ENCODE data around the gene ZNF853. TPM values are rescaled to one million over a fixed set of nuclear protein-coding genes. Genes with fewer than 3 reads are reported as not detected.

Gene ZNF853
- polyA plus RNA-seq, 1 experiment = 2.0 TPM

DNA sequence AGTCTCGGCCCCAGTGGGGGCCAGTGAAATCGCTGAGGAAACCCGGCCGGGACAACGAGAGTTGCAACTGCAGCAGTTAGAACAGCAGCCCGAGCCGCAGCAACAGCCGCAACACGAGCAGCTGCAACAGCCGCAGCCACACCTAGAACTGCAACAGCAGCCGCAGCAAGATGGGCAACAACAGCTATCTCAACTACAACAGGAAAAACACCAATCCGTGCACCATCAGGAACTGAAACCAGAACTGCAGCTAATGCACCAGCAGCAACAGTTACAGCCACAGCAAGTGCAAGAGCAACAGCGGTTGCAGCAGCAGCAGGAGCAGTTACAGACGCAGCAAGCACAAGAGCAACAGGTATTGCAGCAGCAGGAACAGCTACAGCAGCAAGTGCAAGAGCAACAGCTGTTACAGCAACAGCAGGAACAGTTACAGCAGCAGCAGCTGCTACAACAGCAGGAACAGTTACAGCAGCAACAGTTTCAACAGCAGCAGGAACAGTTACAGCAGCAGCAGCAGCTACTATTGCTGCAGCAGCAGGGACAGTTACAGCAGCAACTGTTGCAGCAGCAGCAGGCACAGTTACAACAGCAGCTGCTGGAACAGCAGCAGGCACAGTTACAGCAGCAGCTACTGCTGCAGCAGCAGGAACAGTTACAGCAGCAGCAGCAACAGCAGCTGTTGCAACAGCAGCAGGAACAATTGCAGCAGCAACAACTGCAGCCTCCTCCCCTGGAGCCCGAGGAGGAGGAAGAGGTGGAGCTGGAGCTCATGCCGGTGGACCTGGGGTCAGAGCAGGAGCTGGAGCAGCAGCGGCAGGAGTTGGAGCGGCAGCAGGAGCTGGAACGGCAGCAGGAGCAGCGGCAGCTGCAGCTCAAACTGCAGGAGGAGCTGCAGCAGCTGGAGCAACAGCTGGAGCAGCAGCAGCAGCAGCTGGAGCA is 6.1 kb downstream of the ZNF853 start:
- TF ChIP-seq, protein P1, sequence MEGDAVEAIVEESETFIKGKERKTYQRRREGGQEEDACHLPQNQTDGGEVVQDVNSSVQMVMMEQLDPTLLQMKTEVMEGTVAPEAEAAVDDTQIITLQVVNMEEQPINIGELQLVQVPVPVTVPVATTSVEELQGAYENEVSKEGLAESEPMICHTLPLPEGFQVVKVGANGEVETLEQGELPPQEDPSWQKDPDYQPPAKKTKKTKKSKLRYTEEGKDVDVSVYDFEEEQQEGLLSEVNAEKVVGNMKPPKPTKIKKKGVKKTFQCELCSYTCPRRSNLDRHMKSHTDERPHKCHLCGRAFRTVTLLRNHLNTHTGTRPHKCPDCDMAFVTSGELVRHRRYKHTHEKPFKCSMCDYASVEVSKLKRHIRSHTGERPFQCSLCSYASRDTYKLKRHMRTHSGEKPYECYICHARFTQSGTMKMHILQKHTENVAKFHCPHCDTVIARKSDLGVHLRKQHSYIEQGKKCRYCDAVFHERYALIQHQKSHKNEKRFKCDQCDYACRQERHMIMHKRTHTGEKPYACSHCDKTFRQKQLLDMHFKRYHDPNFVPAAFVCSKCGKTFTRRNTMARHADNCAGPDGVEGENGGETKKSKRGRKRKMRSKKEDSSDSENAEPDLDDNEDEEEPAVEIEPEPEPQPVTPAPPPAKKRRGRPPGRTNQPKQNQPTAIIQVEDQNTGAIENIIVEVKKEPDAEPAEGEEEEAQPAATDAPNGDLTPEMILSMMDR (IDR thresholded peaks at IDR 0.05; ENCODE audit: insufficient read depth, low read depth, low read length) = no peak
- Histone ChIP-seq H3K36me3 (ENCODE audit: control insufficient read depth, insufficient read depth, low read length) (no peaks in the 10 kb centered on the region), H3K27me3 (ENCODE audit: control insufficient read depth, insufficient read depth, low read length) (peaks cover 5% of the 10 kb centered on the region; the same call in 1 of the 2 replicates), H3K4me3 (ENCODE audit: low read depth, low read length) (no peak overlapping the region)
- ChIA-PET POLR2A (no interaction called here), CTCF (interaction anchor here (0.6 to 1.5 kb wide), 2 partner anchors 10 to 106 kb away, joined by 3 to 7 read pairs; no protein-coding TSS in a partner anchor)
- no peak for DNase-seq (ENCODE audit: low read depth)

DNA sequence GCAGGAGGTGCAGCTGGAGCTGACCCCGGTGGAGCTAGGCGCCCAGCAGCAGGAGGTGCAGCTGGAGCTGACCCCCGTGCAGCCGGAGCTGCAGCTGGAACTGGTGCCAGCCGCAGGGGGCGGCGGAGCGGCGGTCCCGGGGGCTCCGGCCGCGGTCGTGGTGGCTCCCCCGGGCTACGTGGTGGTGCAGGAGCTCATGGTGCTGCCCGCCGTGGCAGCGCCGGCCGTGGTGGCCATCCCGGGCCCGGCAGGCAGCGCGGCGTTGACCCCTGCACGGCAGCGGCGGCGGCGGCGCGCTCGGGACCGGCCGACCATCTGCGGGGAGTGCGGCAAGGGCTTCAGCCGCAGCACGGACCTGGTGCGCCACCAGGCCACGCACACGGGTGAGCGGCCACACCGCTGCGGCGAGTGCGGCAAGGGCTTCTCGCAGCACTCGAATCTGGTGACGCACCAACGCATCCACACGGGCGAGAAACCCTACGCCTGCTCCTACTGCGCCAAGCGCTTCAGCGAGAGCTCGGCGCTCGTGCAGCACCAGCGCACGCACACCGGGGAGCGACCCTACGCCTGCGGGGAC is 6.8 kb downstream of the ZNF853 start:
- ChIA-PET POLR2A (no interaction called here), CTCF (interaction anchor here (1.5 kb wide), 1 partner anchor 10 kb away, joined by 7 read pairs; no protein-coding TSS in a partner anchor)
- TF ChIP-seq, protein P1 (IDR thresholded peaks at IDR 0.05; ENCODE audit: insufficient read depth, low read depth, low read length) = no peak
- no peak for DNase-seq (ENCODE audit: low read depth)
- Histone ChIP-seq H3K27me3 (ENCODE audit: control insufficient read depth, insufficient read depth, low read length) (peaks cover 5% of the 10 kb centered on the region; the same call in 1 of the 2 replicates), H3K36me3 (ENCODE audit: control insufficient read depth, insufficient read depth, low read length) (no peaks in the 10 kb centered on the region), H3K4me3 (ENCODE audit: low read depth, low read length) (no peak overlapping the region)

DNA sequence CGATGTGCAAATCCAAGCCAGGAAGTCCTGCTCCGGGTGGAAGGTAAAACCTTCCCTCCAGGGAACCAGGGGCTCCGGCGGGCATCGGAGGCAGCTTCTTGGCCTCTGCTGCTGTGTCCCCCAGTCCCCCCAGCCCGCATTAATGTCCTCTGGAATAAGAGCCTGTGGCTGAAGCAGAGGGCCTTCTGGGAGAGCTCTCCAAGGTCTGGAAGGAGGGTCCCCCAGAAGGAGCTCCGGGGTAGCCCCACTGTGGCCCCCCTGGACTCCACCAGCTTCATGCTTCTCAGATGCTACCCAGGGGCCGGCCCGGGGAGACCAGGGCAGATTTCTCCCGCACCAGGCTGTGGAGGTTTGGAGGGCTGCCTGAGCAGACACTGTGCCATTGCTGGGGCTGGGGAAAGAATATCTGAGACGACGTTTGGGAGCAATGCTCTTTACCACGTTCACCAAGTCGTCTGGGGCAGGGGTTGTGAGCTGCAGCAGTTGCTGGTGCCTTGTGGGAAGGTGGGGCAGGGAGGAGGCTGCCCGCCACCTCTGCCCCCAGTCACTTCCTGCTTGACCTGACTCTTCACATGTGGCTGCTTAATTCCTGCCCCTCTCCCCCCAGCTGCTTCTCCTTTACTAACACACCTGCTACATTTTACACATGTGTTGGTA is 8.3 kb downstream of the ZNF853 start:
- TF ChIP-seq, protein P1 (IDR thresholded peaks at IDR 0.05; ENCODE audit: insufficient read depth, low read depth, low read length) = no peak
- CTCF ChIA-PET = no interaction called here

DNA sequence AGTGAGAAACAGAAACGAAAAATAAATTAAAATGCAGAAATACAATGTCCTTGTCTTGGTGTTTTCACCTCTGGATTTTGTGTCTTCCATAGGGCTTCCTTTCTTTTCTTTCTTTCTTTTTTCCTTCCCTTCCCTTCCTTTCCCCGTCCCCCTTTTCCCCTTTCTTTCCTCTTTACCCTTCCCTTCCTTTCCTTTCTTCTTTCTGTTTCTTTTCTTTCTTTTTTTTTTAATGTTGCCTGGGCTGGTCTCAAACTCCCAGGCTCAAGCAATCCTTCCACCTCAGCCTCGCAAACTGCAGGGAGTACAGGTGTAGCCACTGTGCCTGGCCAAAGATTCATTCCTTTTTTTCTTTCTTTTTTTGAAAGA is 8.8 kb downstream of the ZNF853 start:
- Histone ChIP-seq H3K4me3 (ENCODE audit: low read depth, low read length) (no peak overlapping the region), H3K27me3 (ENCODE audit: control insufficient read depth, insufficient read depth, low read length) (no peaks in the 10 kb centered on the region), H3K36me3 (ENCODE audit: control insufficient read depth, insufficient read depth, low read length) (no peaks in the 10 kb centered on the region)
- no peak for DNase-seq (ENCODE audit: low read depth)
- ChIA-PET CTCF (no interaction called here), POLR2A (no interaction called here)
- TF ChIP-seq, protein P1 (IDR thresholded peaks at IDR 0.05; ENCODE audit: insufficient read depth, low read depth, low read length) = no peak

More for the DNA sequence above, 8.3 kb downstream of the ZNF853 start:
- DNase-seq (ENCODE audit: low read depth) = no peak
- no peaks in the 10 kb centered on the region for H3K36me3 ChIP-seq (ENCODE audit: control insufficient read depth, insufficient read depth, low read length)
- POLR2A ChIA-PET = no interaction called here
- H3K27me3 ChIP-seq (ENCODE audit: control insufficient read depth, insufficient read depth, low read length) = no peaks in the 10 kb centered on the region
- no peak overlapping the region for H3K4me3 ChIP-seq (ENCODE audit: low read depth, low read length)

DNA sequence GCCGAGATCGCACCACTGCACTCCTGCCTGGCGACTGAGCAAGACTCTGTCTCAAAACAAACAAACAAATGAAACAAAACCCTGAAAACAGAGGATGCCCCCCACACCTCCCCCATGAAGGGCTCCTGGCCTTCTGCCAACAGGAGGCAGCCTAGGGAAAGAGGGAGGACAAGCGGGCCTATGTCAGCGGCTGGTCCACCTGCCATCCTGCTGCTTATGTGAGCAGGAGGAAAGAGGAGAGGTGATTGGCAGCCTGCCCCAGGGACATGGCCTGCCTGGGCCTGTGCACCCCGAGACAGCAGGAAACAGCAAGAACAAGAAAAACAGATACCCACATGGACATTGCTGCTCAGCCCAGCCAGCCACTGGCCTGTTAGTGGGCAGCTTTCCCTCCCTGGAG is 12.6 kb downstream of the ZNF853 start:
- no peaks in the 10 kb centered on the region for H3K27me3 ChIP-seq (ENCODE audit: control insufficient read depth, insufficient read depth, low read length)
- ChIA-PET POLR2A (no interaction called here), CTCF (no interaction called here)
- TF ChIP-seq, protein P1 (IDR thresholded peaks at IDR 0.05; ENCODE audit: insufficient read depth, low read depth, low read length) = no peak
- no peak for DNase-seq (ENCODE audit: low read depth)
- H3K4me3 ChIP-seq (ENCODE audit: low read depth, low read length) = no peak overlapping the region
- H3K36me3 ChIP-seq (ENCODE audit: control insufficient read depth, insufficient read depth, low read length) = no peaks in the 10 kb centered on the region
